ENCODE data around the gene PLXNA1.

The PLXNA1 gene

GRCh38 chr3:127022849-127023248, 39.9 kb downstream of the PLXNA1 start:
- DNase-seq = no peak

- no peak for DNase-seq
Measured at GRCh38 chr3:127025456-127025855, 42.5 kb downstream of the PLXNA1 start.

- no peak for DNase-seq
Measured at GRCh38 chr3:127026036-127026435, 43.1 kb downstream of the PLXNA1 start.

- no peak for DNase-seq
Measured at GRCh38 chr3:127026661-127027060, 43.7 kb downstream of the PLXNA1 start.

GRCh38 chr3:127027061-127027735, 44.3 kb downstream of the PLXNA1 start:
- no peak for DNase-seq

- DNase-seq = no peak
Measured at GRCh38 chr3:127027811-127028548, 45.1 kb downstream of the PLXNA1 start.

GRCh38 chr3:127028781-127029657, 46.1 kb downstream of the PLXNA1 start:
- DNase-seq = no peak

- no peak for DNase-seq
Measured at GRCh38 chr3:127029658-127030507, 47.0 kb downstream of the PLXNA1 start.

- DNase-seq = no peak
Measured at GRCh38 chr3:127030508-127031412, 47.8 kb downstream of the PLXNA1 start.

GRCh38 chr3:127031413-127031810, 48.5 kb downstream of the PLXNA1 start:
- no peak for DNase-seq

- DNase-seq = no peak
Measured at GRCh38 chr3:127031845-127032244, 48.9 kb downstream of the PLXNA1 start.

- DNase-seq = no peak
Measured at GRCh38 chr3:127032296-127032990, 49.5 kb downstream of the PLXNA1 start.

Data from fibroblast of skin of back (primary cell).